SK-N-DZ (cell line): ENCODE measurements around the gene MBOAT1.
"Not testable (repeated sequence)": the region's sequence is repeated elsewhere in the genome, so short reads cannot be mapped to it uniquely, and the experiment has no call there.

Experiments used
- DNase-seq: peaks from one replicate; pipeline ENCODE4 v3.0.0-alpha.2; 2015; ENCODE audit warnings: low spot score

Gene MBOAT1

DNA sequence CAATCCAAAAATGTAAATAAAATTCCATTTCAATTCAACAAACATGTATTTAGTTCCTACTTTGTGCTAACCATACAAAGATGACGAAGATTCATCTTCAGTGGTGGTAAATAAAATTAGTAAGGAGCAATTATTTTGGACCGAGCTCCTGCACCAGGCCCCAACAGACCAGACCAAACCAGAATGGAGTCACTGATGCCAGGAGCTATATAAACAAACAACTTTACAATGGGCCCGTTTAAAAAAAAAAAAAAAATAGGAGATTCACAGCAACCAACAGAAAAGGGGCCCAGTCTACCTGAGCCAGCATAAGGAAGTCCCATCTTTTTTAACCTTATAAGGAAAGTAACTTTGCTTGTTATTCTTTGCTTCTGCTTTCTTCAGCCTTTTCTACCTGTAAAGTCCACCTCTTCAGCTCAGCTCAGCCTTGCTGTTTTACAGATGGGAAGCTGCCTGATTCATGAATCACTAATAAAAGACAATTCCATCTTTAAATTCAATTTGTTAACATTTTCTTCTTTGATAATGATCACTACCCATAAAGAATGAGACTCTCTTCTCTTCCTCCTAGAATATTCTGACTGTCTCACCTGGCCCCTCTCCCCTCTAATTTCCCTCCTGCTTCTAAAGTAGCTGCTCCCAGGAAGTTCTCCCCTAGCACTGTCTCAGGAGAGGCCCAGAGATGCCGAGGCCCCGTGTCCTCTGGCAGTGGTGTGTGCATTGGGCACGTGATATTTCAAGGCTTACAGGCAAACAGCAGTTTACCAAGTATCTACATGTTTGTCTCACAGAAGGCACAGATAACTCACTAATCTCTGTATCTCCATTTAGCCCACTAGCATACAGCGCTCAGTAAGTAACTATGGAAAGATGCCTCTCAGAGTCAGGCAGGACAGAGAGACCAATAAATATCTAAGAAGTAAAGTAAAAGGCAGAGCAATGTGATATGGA lies 8.4 kb downstream of the MBOAT1 start:
- no peak for DNase-seq

DNA sequence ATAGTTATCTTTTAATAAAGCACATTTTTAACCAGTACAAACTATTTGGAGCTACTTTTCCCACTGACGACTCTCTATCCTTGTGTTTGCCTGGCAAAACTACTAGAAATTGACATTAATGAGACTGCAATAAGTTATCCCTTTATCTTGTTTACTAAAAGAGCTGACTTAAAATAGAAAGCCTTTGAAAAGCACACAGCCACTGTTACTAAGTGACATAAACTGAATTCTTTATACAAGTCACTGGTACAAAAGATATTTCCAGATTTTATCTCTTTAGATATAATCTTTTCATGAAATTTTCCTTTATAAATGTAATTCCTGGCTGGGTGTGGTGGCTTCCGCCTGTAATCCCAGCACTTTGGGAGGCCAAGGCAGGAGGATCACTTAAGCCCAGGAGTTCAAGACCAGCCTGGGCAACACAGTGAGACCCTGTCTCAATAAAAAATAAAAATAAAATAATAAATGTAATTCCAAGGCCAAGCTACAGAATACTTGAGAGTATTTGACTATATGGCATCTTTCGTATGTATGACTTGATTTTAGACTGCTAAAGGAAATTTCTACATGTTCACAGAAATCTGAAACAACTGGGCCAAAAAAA lies 9.5 kb downstream of the MBOAT1 start:
- DNase-seq = no peak

DNA sequence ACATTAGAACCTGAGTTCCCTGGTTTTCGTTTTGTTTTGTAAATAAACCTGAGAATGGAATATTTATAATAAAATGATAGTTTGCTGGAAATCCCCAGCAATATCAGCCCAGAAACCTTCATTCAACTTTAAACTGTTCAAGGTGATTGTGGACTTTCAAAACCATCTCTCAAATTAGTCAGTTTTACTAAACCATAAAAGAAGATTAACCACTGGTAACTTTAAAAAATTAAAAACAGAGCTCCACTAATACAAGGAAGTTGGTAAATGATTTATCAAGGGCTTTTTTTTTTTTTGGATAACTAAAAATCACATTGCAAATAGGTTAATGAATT lies 10.0 kb downstream of the MBOAT1 start:
- no peak for DNase-seq

GRCh38 chr6:20200761-20201630 lies 11.3 kb downstream of the MBOAT1 start:
- no peak for DNase-seq

GRCh38 chr6:20198775-20199174 lies 13.5 kb downstream of the MBOAT1 start:
- DNase-seq = no peak

DNA sequence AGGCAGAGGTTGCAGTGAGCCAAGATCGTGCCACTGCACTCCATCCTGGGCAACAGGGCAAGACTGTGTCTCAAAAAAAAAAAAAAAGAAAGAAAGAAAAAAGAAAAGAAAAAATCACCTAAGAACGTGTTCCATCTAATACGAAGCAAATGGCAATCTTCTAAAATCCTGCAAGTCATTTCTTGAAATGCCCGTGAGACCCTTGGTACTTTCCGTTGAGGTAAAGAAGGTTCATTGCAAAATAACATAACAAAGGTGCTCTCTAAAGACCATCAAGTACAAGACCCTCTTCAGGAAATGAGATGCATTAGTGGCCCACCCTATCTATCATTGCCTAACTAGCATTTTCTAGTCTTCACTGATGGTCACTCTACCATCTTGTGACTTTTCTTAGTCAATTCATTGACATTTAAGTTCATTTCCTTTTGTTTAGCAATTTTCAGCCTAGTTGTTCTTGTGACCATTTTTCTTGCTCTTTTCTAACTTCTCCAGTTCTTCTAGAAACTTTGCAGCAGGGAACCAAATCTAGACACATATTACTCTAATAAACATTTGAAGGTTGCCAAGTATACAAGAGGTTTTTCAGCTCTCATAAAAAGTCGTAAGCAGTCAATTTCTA lies 14.0 kb downstream of the MBOAT1 start:
- no peak for DNase-seq

- no peak for DNase-seq
These were observed 15.0 kb downstream of the MBOAT1 start for GRCh38 chr6:20197251-20197650.

DNA sequence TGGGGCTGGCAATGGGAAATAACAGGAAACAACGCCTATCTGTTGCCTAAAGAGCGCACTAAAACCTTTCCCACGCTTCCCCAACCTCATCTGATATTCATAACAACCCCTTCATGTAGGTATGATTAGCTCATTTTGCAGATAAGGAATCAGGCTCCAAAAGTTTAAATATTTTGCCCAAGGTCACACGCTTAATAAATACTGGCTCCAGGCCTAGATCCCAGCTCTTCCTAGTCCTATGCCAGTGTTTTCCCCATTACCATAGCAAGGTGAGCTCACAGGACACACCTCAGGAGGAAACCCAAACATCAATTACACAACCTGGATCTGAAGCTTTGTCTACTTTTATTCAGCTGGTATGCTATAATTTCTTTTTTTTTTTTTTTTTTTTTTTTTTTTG lies 19.6 kb downstream of the MBOAT1 start:
- no peak for DNase-seq

DNA sequence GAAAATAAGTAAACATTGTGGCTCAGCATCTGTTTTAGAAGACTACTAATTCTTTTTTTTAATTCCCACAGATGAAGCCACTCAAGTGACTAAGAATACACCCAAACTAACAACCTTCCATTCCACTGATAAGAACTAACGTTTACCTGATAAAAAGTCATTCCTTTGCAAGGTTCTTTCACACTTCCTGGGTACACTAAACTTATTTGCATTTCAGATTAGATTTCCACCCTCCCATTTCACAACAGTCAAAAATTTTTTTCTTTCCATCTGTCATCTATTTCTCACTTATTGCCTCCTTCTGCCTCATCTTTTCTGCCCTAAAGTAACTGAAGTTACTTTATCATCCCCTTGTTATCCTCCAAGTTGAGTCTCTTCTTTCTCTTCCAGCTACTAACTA lies 20.3 kb downstream of the MBOAT1 start:
- no peak for DNase-seq

GRCh38 chr6:20188630-20189075 lies 23.6 kb downstream of the MBOAT1 start:
- no peak for DNase-seq

- no peak for DNase-seq
These were observed 25.3 kb downstream of the MBOAT1 start for GRCh38 chr6:20186981-20187380.

DNA sequence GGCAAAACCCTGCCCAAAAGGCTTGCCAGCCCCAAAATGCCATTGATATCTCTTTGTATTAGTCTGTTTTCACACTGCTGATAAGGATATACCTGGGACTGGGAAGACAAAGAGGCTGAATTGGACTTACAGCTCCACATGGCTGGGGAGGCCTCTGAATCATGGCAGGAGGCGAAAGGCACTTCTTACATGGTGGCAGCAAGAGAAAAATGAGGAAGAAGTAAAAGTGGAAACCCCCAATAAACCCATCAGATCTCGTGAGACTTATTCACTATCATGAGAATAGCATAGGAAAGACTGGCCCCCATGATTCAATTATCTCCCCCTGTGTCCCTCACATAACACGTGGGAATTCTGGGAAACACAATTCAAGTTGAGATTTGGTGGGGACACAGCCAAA lies 28.6 kb downstream of the MBOAT1 start:
- no peak for DNase-seq

DNA sequence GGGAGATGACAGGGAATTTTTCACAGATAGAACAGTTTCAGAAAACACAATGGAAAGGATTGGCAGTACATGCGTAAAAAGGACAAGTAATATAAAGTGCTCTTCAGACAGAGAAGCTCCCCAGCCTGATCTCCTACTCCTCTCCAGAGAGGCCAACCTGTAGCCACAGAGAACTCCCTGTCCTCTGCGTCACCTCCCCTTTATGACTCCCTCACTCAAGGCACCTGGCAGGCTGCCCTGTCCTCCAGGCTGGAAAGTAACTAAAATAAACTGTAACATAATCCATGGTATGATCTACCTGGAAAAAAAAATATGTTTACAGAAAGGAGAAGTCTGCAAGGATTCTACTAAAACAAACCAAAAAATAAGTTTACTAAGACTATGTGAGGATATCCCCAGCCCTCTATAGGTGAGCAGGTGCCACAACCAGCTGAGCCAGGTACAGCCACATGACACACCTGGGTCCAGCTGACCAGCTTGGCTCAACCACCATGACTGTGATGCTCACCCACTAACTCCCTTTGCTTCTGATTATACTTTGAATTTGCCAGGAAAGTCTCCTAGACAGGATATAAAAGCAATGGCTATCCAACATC lies 29.2 kb downstream of the MBOAT1 start:
- DNase-seq = no peak

GRCh38 chr6:20182069-20182468 lies 30.2 kb downstream of the MBOAT1 start:
- no peak for DNase-seq

DNA sequence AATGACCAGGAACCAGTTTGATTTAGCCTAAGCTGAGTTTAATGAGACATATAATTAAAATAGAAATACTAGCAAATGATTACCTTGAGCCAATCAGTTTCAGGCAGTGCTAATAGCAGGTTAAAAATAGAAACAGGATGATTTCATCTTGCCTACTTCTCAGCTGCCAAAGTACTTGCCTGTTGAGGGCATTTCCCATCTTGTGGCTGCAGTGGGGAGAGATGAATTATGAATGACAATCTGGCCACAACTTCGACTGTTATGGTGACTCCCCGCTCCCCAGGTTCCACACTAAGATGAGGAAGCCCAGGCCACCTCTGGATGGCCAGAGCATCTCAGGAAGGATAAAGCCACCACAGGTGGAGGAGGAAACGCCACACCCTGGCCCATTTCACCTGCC lies 31.3 kb downstream of the MBOAT1 start:
- DNase-seq = no peak

DNA sequence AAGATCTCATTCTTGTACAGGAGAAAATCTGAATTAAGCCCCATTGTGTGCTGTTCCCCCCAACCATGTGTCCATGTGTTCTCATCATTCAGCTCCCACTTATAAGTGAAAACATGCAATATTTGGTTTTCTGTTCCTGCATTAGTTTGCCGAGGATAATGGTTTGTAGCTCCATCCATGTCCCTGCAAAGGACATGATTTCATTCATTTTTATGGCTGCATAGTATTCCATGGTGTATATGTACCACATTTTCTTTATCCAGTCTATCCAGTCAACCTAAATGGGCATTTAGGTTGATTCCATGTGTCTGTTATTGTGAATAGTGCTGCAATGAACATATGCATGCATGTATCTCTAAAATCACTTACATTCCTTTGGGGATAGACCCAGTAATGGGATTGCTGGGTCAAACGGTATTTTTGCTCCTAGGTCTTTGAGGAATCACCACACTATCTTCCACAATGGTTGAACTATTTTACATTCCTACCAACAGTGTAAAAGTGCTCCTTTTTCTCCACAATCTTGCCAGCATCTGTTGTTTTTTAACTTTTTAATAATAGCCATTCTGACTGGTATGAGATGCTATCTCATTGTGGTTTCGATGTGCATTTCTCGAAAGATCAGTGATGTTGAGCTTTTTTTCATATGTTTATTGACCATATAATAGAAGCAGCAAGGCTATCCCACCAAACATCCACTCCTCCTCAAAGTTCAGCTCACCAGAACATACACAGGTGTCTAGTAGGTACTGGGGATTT lies 32.8 kb downstream of the MBOAT1 start:
- DNase-seq = not testable (repeated sequence)

DNA sequence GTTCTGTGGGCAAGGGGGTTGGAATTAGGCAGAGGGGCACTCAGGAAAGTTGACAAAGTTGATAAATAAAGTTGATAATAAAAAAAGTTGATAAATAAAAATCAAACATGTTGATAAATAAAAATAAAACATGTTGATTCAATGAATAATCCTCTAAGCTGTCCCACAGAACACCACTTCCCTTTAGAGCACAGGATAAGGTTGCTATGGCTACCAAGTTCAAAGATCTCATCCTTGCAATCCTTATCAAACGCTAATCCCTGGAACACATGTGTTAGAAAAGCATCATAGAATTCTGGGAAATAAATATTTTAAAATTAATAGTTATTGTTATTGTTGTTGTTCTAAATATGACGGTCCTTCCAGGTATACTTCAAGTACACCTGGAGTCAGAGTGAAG lies 33.9 kb downstream of the MBOAT1 start:
- no peak for DNase-seq

DNA sequence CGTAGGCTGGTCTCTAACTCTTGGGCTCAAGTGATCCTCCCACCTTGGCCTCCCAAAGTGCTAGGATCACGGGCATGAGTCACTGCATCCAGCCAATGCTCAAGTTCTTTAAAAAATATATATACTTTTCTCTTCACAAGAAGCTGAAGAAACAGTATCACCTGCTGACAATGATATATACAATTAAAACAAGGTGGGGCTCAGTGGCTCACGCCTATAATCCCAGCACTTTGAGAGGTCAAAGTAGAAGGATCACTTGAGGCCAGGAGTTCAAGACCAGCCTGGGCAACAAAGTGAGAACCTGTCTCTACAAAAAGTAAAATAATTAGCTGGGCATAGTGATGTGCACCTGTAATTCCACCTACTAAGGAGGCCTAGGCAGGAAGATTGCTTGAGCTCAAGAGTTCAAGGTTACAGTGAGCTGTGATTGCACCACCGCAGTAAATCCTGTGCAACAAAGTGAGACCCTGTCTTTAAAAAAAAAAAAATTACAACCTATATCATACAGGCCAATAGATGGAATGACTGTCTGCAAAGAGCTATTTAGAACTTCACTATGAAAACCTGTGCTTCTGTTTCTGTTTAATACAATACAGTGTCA lies 36.4 kb downstream of the MBOAT1 start:
- no peak for DNase-seq

GRCh38 chr6:20173833-20174792 lies 38.2 kb downstream of the MBOAT1 start:
- DNase-seq = no peak
